OCI-LY7 (cell line): ENCODE data around the gene RAMP3.

Source experiments
- EZH2phosphoT487 ChIP-seq: fragments of 200-600 bp; sonication (generic); IDR thresholded peaks from 2 replicates; pipeline ENCODE4 v1.6.1; 2018; ENCODE audit warnings: low read depth, borderline replicate concordance, mild to moderate bottlenecking, mixed run types, antibody characterized with exemption, low read length, moderate library complexity, mixed read lengths
- TF ChIP-seq, protein P1 (sequence below): fragments of 200-600 bp; sonication (generic); conservative IDR thresholded peaks from 2 replicates; pipeline ENCODE4 v1.5.1; 2014; ENCODE audit warnings: mild to moderate bottlenecking, antibody characterized with exemption, low read length, moderate library complexity, mixed read lengths

DNA sequence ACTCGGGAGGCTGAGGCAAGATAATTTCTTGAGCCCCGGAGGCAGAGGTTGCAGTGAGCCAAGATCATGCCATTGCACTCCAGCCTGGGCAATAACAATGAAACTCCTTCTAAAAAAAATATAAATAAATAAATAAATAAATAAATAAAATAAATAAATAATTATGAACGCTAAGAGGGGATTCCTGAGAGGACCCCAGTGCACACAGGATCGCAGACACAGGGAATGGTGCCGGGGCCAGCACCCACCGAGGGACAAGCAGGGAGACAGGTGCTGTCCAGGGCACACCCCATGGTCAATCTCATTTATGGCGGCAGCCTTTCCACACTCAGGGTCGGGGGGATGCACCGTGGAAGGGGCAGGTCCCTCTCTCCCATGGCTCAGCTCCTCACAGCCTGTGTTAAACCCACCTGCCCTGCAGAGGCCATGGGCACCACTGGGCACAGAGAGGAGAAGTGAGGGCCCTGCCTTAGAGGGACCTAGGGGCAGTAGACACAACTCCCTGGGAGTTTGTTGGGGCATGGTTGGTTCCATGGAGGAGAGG, 2.2 kb upstream of the RAMP3 start:
- TF ChIP-seq, protein P1, sequence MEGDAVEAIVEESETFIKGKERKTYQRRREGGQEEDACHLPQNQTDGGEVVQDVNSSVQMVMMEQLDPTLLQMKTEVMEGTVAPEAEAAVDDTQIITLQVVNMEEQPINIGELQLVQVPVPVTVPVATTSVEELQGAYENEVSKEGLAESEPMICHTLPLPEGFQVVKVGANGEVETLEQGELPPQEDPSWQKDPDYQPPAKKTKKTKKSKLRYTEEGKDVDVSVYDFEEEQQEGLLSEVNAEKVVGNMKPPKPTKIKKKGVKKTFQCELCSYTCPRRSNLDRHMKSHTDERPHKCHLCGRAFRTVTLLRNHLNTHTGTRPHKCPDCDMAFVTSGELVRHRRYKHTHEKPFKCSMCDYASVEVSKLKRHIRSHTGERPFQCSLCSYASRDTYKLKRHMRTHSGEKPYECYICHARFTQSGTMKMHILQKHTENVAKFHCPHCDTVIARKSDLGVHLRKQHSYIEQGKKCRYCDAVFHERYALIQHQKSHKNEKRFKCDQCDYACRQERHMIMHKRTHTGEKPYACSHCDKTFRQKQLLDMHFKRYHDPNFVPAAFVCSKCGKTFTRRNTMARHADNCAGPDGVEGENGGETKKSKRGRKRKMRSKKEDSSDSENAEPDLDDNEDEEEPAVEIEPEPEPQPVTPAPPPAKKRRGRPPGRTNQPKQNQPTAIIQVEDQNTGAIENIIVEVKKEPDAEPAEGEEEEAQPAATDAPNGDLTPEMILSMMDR = no peak
- no peak for TF ChIP-seq EZH2phosphoT487
